Measurements from ENCODE around the gene PTGDR.
A peak's percentile ranks its signal among the peaks of the same experiment; 100 is the strongest.

Gene PTGDR

GRCh38 chr14:52313903-52314594, 46.6 kb downstream of the PTGDR start, which contains the start of gene PTGER2:
PTGER2 (plus strand) TSS chr14:52314312; CDS start chr14:52314549, 237 bp downstream.
- peak; percentile 88 for DNase-seq

- DNase-seq, result peak; percentile 32
These were observed 47.3 kb downstream of the PTGDR start for GRCh38 chr14:52314595-52315354.

GRCh38 chr14:52315355-52315718, 47.8 kb downstream of the PTGDR start:
- peak; percentile 57 for DNase-seq

GRCh38 chr14:52318062-52318461, 50.6 kb downstream of the PTGDR start:
- peak; percentile 29 for DNase-seq

- no peak for DNase-seq
These were observed 51.5 kb downstream of the PTGDR start for GRCh38 chr14:52318826-52319645.

- DNase-seq, result no peak
These were observed 52.4 kb downstream of the PTGDR start for GRCh38 chr14:52319919-52320318.

GRCh38 chr14:52325126-52325525, 57.6 kb downstream of the PTGDR start:
- DNase-seq, result peak; percentile 54

- no peak for DNase-seq
These were observed 58.1 kb downstream of the PTGDR start for GRCh38 chr14:52325630-52326029.
